IMR-90 (cell line): ENCODE data around the gene STARD6. TPM values are rescaled to one million over a fixed set of nuclear protein-coding genes. Genes with fewer than 3 reads are reported as not detected.
A peak's percentile ranks its signal among the peaks of the same experiment; 100 is the strongest.

Source experiments
- ATAC-seq: fragments of 200-7000 bp; cut with Tn5 transposase; 2 replicates; pipeline ENCODE4 v1.9.1; 2020; ENCODE audit warnings: low read depth, mild to moderate bottlenecking, moderate library complexity
- BruUV-seq: library from RNA; stranded (reverse); fragments of 400-500 nt; replicated peaks from 2 replicates; lab custom pipeline; 2021; lab: Mats Ljungman, UMichigan
- CTCF ChIA-PET: fragments of 300-600 bp; formaldehyde crosslinking; extraction: SDS; loops from one replicate; lab custom pipeline; 2021; ENCODE audit warnings: antibody characterized with exemption; lab: Yijun Ruan, JAX
- POLR2A ChIA-PET: fragments of 300-600 bp; sonication (Branson Sonifier 250); formaldehyde crosslinking; loops from one replicate; lab custom pipeline; 2022; ENCODE audit warnings: antibody characterized with exemption; ENCODE audit not compliant: unreplicated experiment; lab: Charles Lee
- DNase-seq: peaks from one replicate; pipeline ENCODE4 v3.0.0; 2013
- H2AFZ ChIP-seq: replicated peaks from 2 replicates; pipeline ENCODE3; 2013; ENCODE audit warnings: low read length, mild to moderate bottlenecking; ENCODE audit not compliant: poor library complexity
- H2AK5ac ChIP-seq: 2 replicates; pipeline ENCODE4 v1.6.1; 2013; ENCODE audit warnings: low read depth, low read length, inconsistent platforms
- H2AK9ac ChIP-seq: replicated peaks from 2 replicates; pipeline ENCODE3; 2013; ENCODE audit warnings: mild to moderate bottlenecking, low read depth, low read length, moderate library complexity; ENCODE audit not compliant: poor library complexity
- H2BK120ac ChIP-seq: 2 replicates; pipeline ENCODE4 v1.6.1; 2013; ENCODE audit warnings: low read depth, low read length, inconsistent platforms
- H2BK15ac ChIP-seq: 3 replicates; pipeline ENCODE4 v1.6.1; 2013; ENCODE audit warnings: low read depth, low read length, inconsistent platforms
- H2BK20ac ChIP-seq: 2 replicates; pipeline ENCODE4 v1.6.1; 2013; ENCODE audit warnings: low read depth, mild to moderate bottlenecking, inconsistent platforms, low read length, moderate library complexity
- H2BK5ac ChIP-seq: 2 replicates; pipeline ENCODE4 v1.6.1; 2013; ENCODE audit warnings: mild to moderate bottlenecking, low read depth, low read length, inconsistent platforms; ENCODE audit not compliant: poor library complexity, severe bottlenecking
- H3K14ac ChIP-seq: replicated peaks from 2 replicates; pipeline ENCODE4 v1.6.1; 2013; ENCODE audit warnings: low read depth, low read length, inconsistent platforms
- H3K18ac ChIP-seq: 2 replicates; pipeline ENCODE4 v1.6.1; 2013; ENCODE audit warnings: low read depth, low read length, control low read depth
- H3K23ac ChIP-seq: 2 replicates; pipeline ENCODE4 v1.6.1; 2013; ENCODE audit warnings: low read depth, low read length, inconsistent platforms
- H3K27ac ChIP-seq: 2 replicates; pipeline ENCODE4 v1.5.1; 2013; ENCODE audit warnings: mild to moderate bottlenecking, control low read depth, low read length; ENCODE audit not compliant: insufficient read depth
- H3K27me3 ChIP-seq: 2 replicates; pipeline ENCODE4 v1.6.1; 2013; ENCODE audit warnings: low read length; ENCODE audit not compliant: control insufficient read depth, insufficient read depth
- H3K36me3 ChIP-seq: 2 replicates; pipeline ENCODE4 v1.6.1; 2013; ENCODE audit warnings: low read length, mixed read lengths; ENCODE audit not compliant: control insufficient read depth, insufficient read depth
- H3K4ac ChIP-seq: 2 replicates; pipeline ENCODE4 v1.6.1; 2013; ENCODE audit warnings: low read depth, low read length, inconsistent platforms
- H3K4me1 ChIP-seq: 2 replicates; pipeline ENCODE4 v1.6.1; 2013; ENCODE audit warnings: low read length, mixed read lengths; ENCODE audit not compliant: control insufficient read depth, insufficient read depth
- H3K4me2 ChIP-seq: 2 replicates; pipeline ENCODE4 v1.6.1; 2013; ENCODE audit warnings: low read depth, mild to moderate bottlenecking, control low read depth, low read length, moderate library complexity
- H3K4me3 ChIP-seq: 2 replicates; pipeline ENCODE4 v1.5.1; 2013; ENCODE audit warnings: low read depth, mild to moderate bottlenecking, control low read depth, low read length, moderate library complexity; ENCODE audit not compliant: insufficient read depth
- H3K56ac ChIP-seq: 2 replicates; pipeline ENCODE4 v1.6.1; 2013; ENCODE audit warnings: low read length, inconsistent platforms; ENCODE audit not compliant: insufficient read depth; ENCODE audit errors: extremely low read depth
- H3K79me1 ChIP-seq, 2 experiments: 2 replicates each; pipeline ENCODE4 v1.6.1; 2013; ENCODE audit warnings: low read length in 2 of 2, inconsistent platforms in 1 of 2, low read depth in 1 of 2
- H3K9ac ChIP-seq: 2 replicates; pipeline ENCODE4 v1.6.1; 2013; ENCODE audit warnings: low read depth, low read length, control low read depth
- H3K9me1 ChIP-seq: 2 replicates; pipeline ENCODE4 v1.6.1; 2013; ENCODE audit warnings: low read length, inconsistent platforms; ENCODE audit not compliant: insufficient read depth
- H3K9me3 ChIP-seq: 2 replicates; pipeline ENCODE4 v1.6.1; 2013; ENCODE audit warnings: low read length; ENCODE audit not compliant: control insufficient read depth, insufficient read depth
- H4K20me1 ChIP-seq: 2 replicates; pipeline ENCODE4 v1.6.1; 2013; ENCODE audit warnings: low read length, inconsistent platforms; ENCODE audit not compliant: insufficient read depth
- H4K5ac ChIP-seq: 2 replicates; pipeline ENCODE4 v1.6.1; 2013; ENCODE audit warnings: mild to moderate bottlenecking, low read depth, low read length, control low read depth
- H4K8ac ChIP-seq, 2 experiments: 2 replicates each; pipeline ENCODE4 v1.6.1; 2013; ENCODE audit warnings: low read depth in 2 of 2, low read length in 2 of 2, control low read depth in 1 of 2, inconsistent platforms in 1 of 2
- H4K91ac ChIP-seq: 2 replicates; pipeline ENCODE4 v1.6.1; 2013; ENCODE audit warnings: low read depth, low read length, inconsistent platforms; ENCODE audit not compliant: insufficient read depth
- BHLHE40 ChIP-seq: fragments of 150-350 bp; IDR thresholded peaks from 2 replicates; pipeline ENCODE4 v1.6.1; 2016; ENCODE audit warnings: mild to moderate bottlenecking, low read depth, low read length
- CEBPB ChIP-seq: IDR thresholded peaks from 2 replicates; pipeline ENCODE4 v1.6.1; 2012; ENCODE audit warnings: low read depth, low read length, improper control_type of control experiment
- CHD1 ChIP-seq: IDR thresholded peaks from 2 replicates; pipeline ENCODE4 v1.6.1; 2012; ENCODE audit warnings: low read depth, low read length, improper control_type of control experiment
- CTCF ChIP-seq: conservative IDR thresholded peaks from 2 replicates; pipeline ENCODE4 v1.5.1; 2012; ENCODE audit warnings: mild to moderate bottlenecking, low read depth, low read length, improper control_type of control experiment
- ELK1 ChIP-seq: fragments of 150-350 bp; IDR thresholded peaks from 2 replicates; pipeline ENCODE4 v1.6.1; 2016; ENCODE audit warnings: low read depth, mild to moderate bottlenecking, low read length, moderate library complexity, borderline replicate concordance
- FOS ChIP-seq: fragments of 150-350 bp; IDR thresholded peaks from 2 replicates; pipeline ENCODE4 v1.6.1; 2016; ENCODE audit warnings: low read depth, low read length
- MAZ ChIP-seq: IDR thresholded peaks from 2 replicates; pipeline ENCODE4 v1.6.1; 2012; ENCODE audit warnings: low read depth, mild to moderate bottlenecking, low read length, improper control_type of control experiment, moderate library complexity, borderline replicate concordance
- MXI1 ChIP-seq: IDR thresholded peaks from 2 replicates; pipeline ENCODE4 v1.6.1; 2012; ENCODE audit warnings: low read depth, mild to moderate bottlenecking, low read length, moderate library complexity, borderline replicate concordance
- NFE2L2 ChIP-seq: fragments of 150-350 bp; IDR thresholded peaks from 2 replicates; pipeline ENCODE4 v1.6.1; 2016; ENCODE audit warnings: low read depth, mild to moderate bottlenecking, low read length
- POLR2A ChIP-seq: IDR thresholded peaks from 2 replicates; pipeline ENCODE4 v1.6.1; 2012; ENCODE audit warnings: mild to moderate bottlenecking, low read depth, low read length
- RAD21 ChIP-seq: IDR thresholded peaks from 2 replicates; pipeline ENCODE4 v1.6.1; 2012; ENCODE audit warnings: low read length, improper control_type of control experiment
- RCOR1 ChIP-seq: IDR thresholded peaks from 2 replicates; pipeline ENCODE4 v1.6.1; 2012; ENCODE audit warnings: mild to moderate bottlenecking, low read length, improper control_type of control experiment; ENCODE audit not compliant: insufficient replicate concordance
- RFX5 ChIP-seq: IDR thresholded peaks from 2 replicates; pipeline ENCODE4 v1.8.0; 2012; ENCODE audit warnings: low read depth, mild to moderate bottlenecking, low read length, moderate library complexity
- SMC3 ChIP-seq: fragments of 150-350 bp; IDR thresholded peaks from 2 replicates; pipeline ENCODE4 v1.6.1; 2016; ENCODE audit warnings: low read depth, mild to moderate bottlenecking, antibody characterized with exemption, low read length, moderate library complexity
- USF2 ChIP-seq: fragments of 150-350 bp; IDR thresholded peaks from 2 replicates; pipeline ENCODE4 v1.6.1; 2017; ENCODE audit warnings: mild to moderate bottlenecking, antibody characterized with exemption, low read length, low read depth
- WGBS, 2 experiments: methylation state at CpG; one replicate each; pipeline versions ENCODE4 v1.1.5 to v1.1.7; 2013; ENCODE audit warnings: missing lambda C conversion rate in 2 of 2; ENCODE audit not compliant: insufficient read length in 1 of 2; ENCODE audit errors: extremely low coverage in 2 of 2; 5-methylcytosine and 5-hydroxymethylcytosine counted together
- dilution Hi-C: fragments of 300-500 bp; cut with HindIII; formaldehyde crosslinking; loops from one replicate; pipeline ENCODE4 v1.14.3; 2018; ENCODE audit warnings: low sequenced_read_pairs; ENCODE audit not compliant: unreplicated experiment
- in situ Hi-C: fragments of 300-500 bp; cut with MboI; formaldehyde crosslinking; loops from 3 replicates; pipeline ENCODE4 v1.14.3; 2019; ENCODE audit warnings: low sequenced_read_pairs, inconsistent platforms, mixed read lengths
- intact Hi-C: fragments of 100-400 bp; cut with micrococcal nuclease; formaldehyde crosslinking; loops from 2 replicates; pipeline ENCODE4 v1.10.0; 2022
- polyA plus RNA-seq, 3 experiments: library from polyadenylated mRNA; depleted of rRNA; stranded (reverse); fragments of >200 nt; gene quantifications; 2 replicates each; pipeline ENCODE4 v1.2.3, GENCODE V29; 2012; ENCODE audit warnings: low replicate concordance in 1 of 3
- total RNA-seq: library from RNA; depleted of rRNA; stranded (reverse); fragments of >200 nt; gene quantifications from 2 replicates; pipeline ENCODE4 v1.2.3, GENCODE V29; 2012

The STARD6 gene
- total and polyA plus RNA-seq, 2 of the 4 experiments (the other 2 are of a cell fraction), result not detected

GRCh38 chr18:54389143-54389505 lies 31.5 kb upstream of the STARD6 start:
- H4K8ac ChIP-seq, result no peak overlapping the region
- no peak overlapping the region for H4K5ac ChIP-seq
- ChIA-PET CTCF (interaction anchor here (0.6 kb wide), 1 partner anchor 28 kb away, joined by 3 read pairs; no protein-coding TSS in a partner anchor), POLR2A (no interaction called here)
- H3K79me1 ChIP-seq, result no peaks in the 10 kb centered on the region
- H2AFZ ChIP-seq, result peak overlapping the region; percentile 45
- TF ChIP-seq ELK1 (no peak), NFE2L2 (no peak), USF2 (no peak), RFX5 (no peak), BHLHE40 (no peak), RAD21 (no peak), RCOR1 (no peak), CHD1 (no peak), CEBPB (no peak), SMC3 (no peak), POLR2A (no peak), MAZ (no peak), MXI1 (no peak), CTCF (no peak), FOS (no peak)
- H3K27ac ChIP-seq, result no peak overlapping the region
- H3K9ac ChIP-seq, result no peak overlapping the region
- H3K4me1 ChIP-seq, result no peaks in the 10 kb centered on the region
- peak; percentile 6; the same call in 1 of the 2 replicates for ATAC-seq
- no peak overlapping the region for H2BK20ac ChIP-seq
- H2BK5ac ChIP-seq, result no peak overlapping the region
- H2BK120ac ChIP-seq, result no peak overlapping the region
- no peak overlapping the region for H2AK5ac ChIP-seq
- WGBS, 2 experiments, result no CpG with 5 or more reads among the region's 2 CpGs
- H3K9me3 ChIP-seq, result no peaks in the 10 kb centered on the region
- no peak overlapping the region for H2AK9ac ChIP-seq
- H4K91ac ChIP-seq, result no peak overlapping the region
- in situ Hi-C loops, result loop anchor here (10.0 kb wide), 1 partner anchor 586 kb away; no protein-coding TSS in a partner anchor
- no peak for DNase-seq
- no peaks in the 10 kb centered on the region for H3K36me3 ChIP-seq
- no peak overlapping the region for H3K4me2 ChIP-seq
- no peak overlapping the region for H3K14ac ChIP-seq
- H3K18ac ChIP-seq, result no peak overlapping the region
- no TSS peak for BruUV-seq
- dilution Hi-C loops, result no loop called here
- H3K4ac ChIP-seq, result no peak overlapping the region
- H3K27me3 ChIP-seq, result no peaks in the 10 kb centered on the region
- no peak overlapping the region for H2BK15ac ChIP-seq
- H4K20me1 ChIP-seq, result no peaks in the 10 kb centered on the region
- intact Hi-C loops, result no loop called here
- H3K4me3 ChIP-seq, result no peak overlapping the region
- no peaks in the 10 kb centered on the region for H3K9me1 ChIP-seq
- no peak overlapping the region for H3K23ac ChIP-seq
- no peak overlapping the region for H3K56ac ChIP-seq
